DOHH2 (cell line): Measurements from ENCODE around the gene CCDC85C.

Experiments
- H3F3A ChIP-seq: fragments of 200-600 bp; sonication (generic), shearing (Covaris generic); 2 replicates; pipeline ENCODE4 v1.6.0; 2016; ENCODE audit warnings: antibody characterized with exemption, mild to moderate bottlenecking; ENCODE audit not compliant: control insufficient read depth, insufficient read depth
- H3K27ac ChIP-seq: fragments of 200-600 bp; sonication (generic); 2 replicates; pipeline ENCODE4 v1.5.1; 2014; ENCODE audit warnings: low read depth, mild to moderate bottlenecking, low read length, moderate library complexity
- H3K27me3 ChIP-seq: fragments of 200-600 bp; sonication (generic); 2 replicates; pipeline ENCODE4 v1.6.1; 2014; ENCODE audit warnings: mild to moderate bottlenecking, low read length, mixed read lengths; ENCODE audit not compliant: control insufficient read depth
- H3K36me3 ChIP-seq: fragments of 200-600 bp; sonication (generic); 2 replicates; pipeline ENCODE4 v1.6.1; 2014; ENCODE audit warnings: mild to moderate bottlenecking, low read length, moderate library complexity, mixed read lengths; ENCODE audit not compliant: control insufficient read depth
- H3K4me1 ChIP-seq: fragments of 200-600 bp; sonication (generic); 2 replicates; pipeline ENCODE4 v1.6.1; 2014; ENCODE audit warnings: mild to moderate bottlenecking, low read length, mixed read lengths; ENCODE audit not compliant: control insufficient read depth
- H3K4me2 ChIP-seq: fragments of 200-600 bp; sonication (generic); 2 replicates; pipeline ENCODE4 v1.6.0; 2014; ENCODE audit warnings: mild to moderate bottlenecking, low read length, moderate library complexity
- H3K4me3 ChIP-seq: fragments of 200-600 bp; sonication (generic); 2 replicates; pipeline ENCODE4 v1.5.1; 2014; ENCODE audit warnings: mild to moderate bottlenecking, low read length, mixed read lengths
- H3K79me2 ChIP-seq: fragments of 200-600 bp; sonication (generic); 2 replicates; pipeline ENCODE4 v1.6.1; 2014; ENCODE audit warnings: mild to moderate bottlenecking, low read length, mixed read lengths; ENCODE audit not compliant: control insufficient read depth
- H3K9me2 ChIP-seq: fragments of 200-600 bp; sonication (generic); replicated peaks from 2 replicates; pipeline ENCODE4 v1.6.1; 2014; ENCODE audit warnings: mild to moderate bottlenecking, low read length, mixed read lengths; ENCODE audit not compliant: control insufficient read depth
- H3K9me3 ChIP-seq: fragments of 200-600 bp; sonication (generic); 2 replicates; pipeline ENCODE4 v1.6.1; 2014; ENCODE audit warnings: antibody characterized with exemption, low read length, mixed read lengths; ENCODE audit not compliant: control insufficient read depth, insufficient read depth
- H4K20me1 ChIP-seq: fragments of 200-600 bp; sonication (generic); 2 replicates; pipeline ENCODE4 v1.6.0; 2014; ENCODE audit warnings: low read depth, mild to moderate bottlenecking, antibody characterized with exemption, low read length, moderate library complexity; ENCODE audit not compliant: control insufficient read depth, insufficient read depth
- CTCF ChIP-seq: fragments of 200-600 bp; sonication (generic); IDR thresholded peaks from one replicate; pipeline ENCODE4 v1.5.1; 2014; ENCODE audit warnings: antibody characterized with exemption, mild to moderate bottlenecking, low read depth, low read length; ENCODE audit not compliant: poor library complexity, severe bottlenecking
- EZH2phosphoT487 ChIP-seq: fragments of 200-600 bp; sonication (generic); IDR thresholded peaks from 2 replicates; pipeline ENCODE4 v1.6.1; 2017; ENCODE audit warnings: borderline replicate concordance, mild to moderate bottlenecking, antibody characterized with exemption, low read length, moderate library complexity, mixed read lengths

CCDC85C gene

GRCh38 chr14:99497894-99498293 lies 106.1 kb downstream of the CCDC85C start:
- Histone ChIP-seq H3K9me2 (no peaks in the 10 kb centered on the region), H3K79me2 (peaks cover 2% of the 10 kb centered on the region), H4K20me1 (no peaks in the 10 kb centered on the region), H3F3A (no peaks in the 10 kb centered on the region), H3K9me3 (no peaks in the 10 kb centered on the region), H3K27ac (no peak overlapping the region), H3K36me3 (peaks cover 75% of the 10 kb centered on the region), H3K4me2 (no peak overlapping the region), H3K27me3 (no peaks in the 10 kb centered on the region), H3K4me3 (no peak overlapping the region), H3K4me1 (no peaks in the 10 kb centered on the region)
- TF ChIP-seq CTCF, result no peak
- TF ChIP-seq EZH2phosphoT487, result no peak

DNA sequence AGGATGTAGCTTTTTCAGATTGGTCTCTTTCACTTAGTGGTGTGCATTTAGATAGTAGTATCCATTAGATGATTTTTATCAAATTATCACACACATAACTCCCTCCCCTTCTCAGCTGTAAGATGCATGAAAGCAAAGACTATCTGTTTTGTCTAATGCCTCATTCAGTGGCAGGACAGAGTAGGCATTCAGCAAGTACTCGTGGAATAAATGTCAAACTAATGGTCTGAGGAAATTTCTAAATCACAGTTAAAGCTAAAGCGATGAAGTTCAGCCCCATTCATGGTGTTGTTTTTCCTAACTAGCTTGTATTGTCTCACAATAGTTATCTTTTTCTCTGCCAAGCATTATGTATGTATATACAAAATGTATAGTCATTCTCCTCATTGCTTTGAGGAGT lies 106.7 kb downstream of the CCDC85C start:
- H4K20me1 ChIP-seq, result 0 out of 2 replicates have a peak, but pooled peaks cover 4% of the 10 kb centered on the region
- H3K27me3 ChIP-seq, result no peaks in the 10 kb centered on the region
- H3K27ac ChIP-seq, result no peak overlapping the region
- TF ChIP-seq CTCF (no peak), EZH2phosphoT487 (no peak)
- no peaks in the 10 kb centered on the region for H3K4me1 ChIP-seq
- peaks cover 7% of the 10 kb centered on the region for H3K79me2 ChIP-seq
- H3K4me2 ChIP-seq, result no peak overlapping the region
- H3K9me2 ChIP-seq, result no peaks in the 10 kb centered on the region
- H3K36me3 ChIP-seq, result peaks cover 75% of the 10 kb centered on the region
- no peaks in the 10 kb centered on the region for H3K9me3 ChIP-seq
- no peaks in the 10 kb centered on the region for H3F3A ChIP-seq
- no peak overlapping the region for H3K4me3 ChIP-seq

GRCh38 chr14:99484106-99484505 lies 119.9 kb downstream of the CCDC85C start:
- H3K4me2 ChIP-seq, result no peak overlapping the region
- peaks cover 61% of the 10 kb centered on the region for H4K20me1 ChIP-seq

More at GRCh38 chr14:99484106-99484505, 119.9 kb downstream of the CCDC85C start:
- Histone ChIP-seq H3K79me2 (peaks cover 90% of the 10 kb centered on the region), H3F3A (no peaks in the 10 kb centered on the region), H3K4me1 (peaks cover 23% of the 10 kb centered on the region), H3K4me3 (no peak overlapping the region), H3K36me3 (peaks cover 8% of the 10 kb centered on the region), H3K9me2 (no peaks in the 10 kb centered on the region), H3K27ac (no peak overlapping the region), H3K9me3 (no peaks in the 10 kb centered on the region), H3K27me3 (no peaks in the 10 kb centered on the region)
- TF ChIP-seq CTCF (no peak), EZH2phosphoT487 (no peak)
